GM23338 (cell line): ENCODE data around the gene GRIN2A. TPM values are rescaled to one million over a fixed set of nuclear protein-coding genes. Genes with fewer than 3 reads are reported as not detected.

Source experiments
- ATAC-seq: fragments of 200-7000 bp; cut with Tn5 transposase; 3 replicates; pipeline ENCODE4 v1.9.1; 2020
- DNase-seq: peaks from one replicate; pipeline ENCODE4 v3.0.0-alpha.2; 2015; ENCODE audit warnings: low spot score
- H2AFZ ChIP-seq: fragments of 200-600 bp; sonication (generic); 2 replicates; pipeline ENCODE4 v1.8.0; 2016; ENCODE audit warnings: antibody characterized with exemption, mild to moderate bottlenecking, moderate library complexity
- H3F3A ChIP-seq: fragments of 200-600 bp; sonication (generic); replicated peaks from 2 replicates; pipeline ENCODE4 v1.8.0; 2017; ENCODE audit warnings: antibody characterized with exemption, mixed run types, low read depth
- H3K27ac ChIP-seq: fragments of 200-600 bp; sonication (generic); 2 replicates; pipeline ENCODE4 v1.6.1; 2016; ENCODE audit warnings: low read depth
- H3K27me3 ChIP-seq: fragments of 200-600 bp; sonication (generic); 2 replicates; pipeline ENCODE4 v1.8.0; 2016; ENCODE audit warnings: mild to moderate bottlenecking, mixed run types, moderate library complexity; ENCODE audit not compliant: insufficient read depth
- H3K36me3 ChIP-seq: fragments of 200-600 bp; sonication (generic); 2 replicates; pipeline ENCODE4 v1.8.0; 2016; ENCODE audit warnings: mild to moderate bottlenecking; ENCODE audit not compliant: insufficient read depth
- H3K4me1 ChIP-seq: fragments of 200-600 bp; sonication (generic); 2 replicates; pipeline ENCODE4 v1.8.0; 2016; ENCODE audit warnings: mild to moderate bottlenecking, moderate library complexity; ENCODE audit not compliant: insufficient read depth
- H3K4me2 ChIP-seq: fragments of 200-600 bp; sonication (generic); 2 replicates; pipeline ENCODE4 v1.7.1; 2017; ENCODE audit warnings: mixed run types
- H3K4me3 ChIP-seq: fragments of 200-600 bp; sonication (generic); 2 replicates; pipeline ENCODE4 v1.6.1; 2016; ENCODE audit warnings: mixed run types
- H3K79me2 ChIP-seq: fragments of 200-600 bp; sonication (generic); replicated peaks from 2 replicates; pipeline ENCODE4 v1.8.0; 2017; ENCODE audit warnings: mild to moderate bottlenecking; ENCODE audit not compliant: insufficient read depth
- H3K9me2 ChIP-seq: fragments of 200-600 bp; sonication (generic); 2 replicates; pipeline ENCODE4 v1.8.0; 2017; ENCODE audit not compliant: insufficient read depth
- H4K20me1 ChIP-seq: fragments of 200-600 bp; sonication (generic); replicated peaks from 2 replicates; pipeline ENCODE4 v1.8.0; 2017; ENCODE audit warnings: mild to moderate bottlenecking; ENCODE audit not compliant: insufficient read depth
- H3K27ac Mint-ChIP-seq: 2 replicates; pipeline ENCODE4 v1.8.0; 2020; ENCODE audit warnings: inconsistent platforms, mild to moderate bottlenecking, moderate library complexity, mixed read lengths
- H3K27me3 Mint-ChIP-seq: 3 replicates; pipeline ENCODE4 v1.8.0; 2022; ENCODE audit warnings: low read depth, mild to moderate bottlenecking, moderate library complexity, mixed read lengths, inconsistent platforms; ENCODE audit not compliant: insufficient read depth, poor library complexity
- H3K36me3 Mint-ChIP-seq: 3 replicates; pipeline ENCODE4 v1.8.0; 2021; ENCODE audit warnings: low read depth, mild to moderate bottlenecking, inconsistent platforms, moderate library complexity, mixed read lengths
- H3K4me1 Mint-ChIP-seq: 3 replicates; pipeline ENCODE4 v1.8.0; 2020; ENCODE audit warnings: mild to moderate bottlenecking, inconsistent platforms, mixed read lengths
- H3K4me3 Mint-ChIP-seq: 3 replicates; pipeline ENCODE4 v1.8.0; 2021; ENCODE audit warnings: moderate library complexity, mild to moderate bottlenecking, inconsistent platforms, mixed read lengths
- H3K9me3 Mint-ChIP-seq: 3 replicates; pipeline ENCODE4 v1.8.0; 2020; ENCODE audit warnings: moderate library complexity, mild to moderate bottlenecking, inconsistent platforms, mixed read lengths
- CREB1 ChIP-seq: fragments of 250-450 bp; sonication (Bioruptor Pico); IDR thresholded peaks from 2 replicates; pipeline ENCODE4 v1.5.0; 2020; ENCODE audit warnings: low read depth, mild to moderate bottlenecking, moderate library complexity
- CTCF ChIP-seq, 2 experiments: fragments of 200-600 bp in 1 of 2; sonication (generic) in 1 of 2; conservative IDR thresholded peaks; 2 replicates each; pipeline versions ENCODE4 v1.5.1 to v1.6.1; 2016 to 2017; ENCODE audit warnings: antibody characterized with exemption in 2 of 2, low read depth in 2 of 2, mild to moderate bottlenecking in 2 of 2, moderate library complexity in 1 of 2
- ETS1 ChIP-seq: IDR thresholded peaks from 2 replicates; pipeline ENCODE4 v1.6.1; 2016; ENCODE audit warnings: antibody characterized with exemption
- EZH2phosphoT487 ChIP-seq: fragments of 200-600 bp; sonication (generic); IDR thresholded peaks from one replicate; pipeline ENCODE4 v1.8.1; 2018; ENCODE audit warnings: antibody characterized with exemption; ENCODE audit not compliant: unreplicated experiment
- JUNB ChIP-seq: IDR thresholded peaks from one replicate; pipeline ENCODE4 v1.6.1; 2016; ENCODE audit warnings: antibody characterized with exemption; ENCODE audit not compliant: unreplicated experiment
- POLR2AphosphoS5 ChIP-seq: IDR thresholded peaks from 2 replicates; pipeline ENCODE4 v1.6.1; 2016; ENCODE audit warnings: antibody characterized with exemption, low read depth
- REST ChIP-seq: IDR thresholded peaks from one replicate; pipeline ENCODE4 v1.6.1; 2018; ENCODE audit warnings: antibody characterized with exemption; ENCODE audit not compliant: unreplicated experiment
- STAT1 ChIP-seq: IDR thresholded peaks from one replicate; pipeline ENCODE4 v1.6.1; 2016; ENCODE audit warnings: antibody characterized with exemption; ENCODE audit not compliant: unreplicated experiment
- ZNF331 ChIP-seq: fragments of 250-450 bp; sonication (Bioruptor Pico); IDR thresholded peaks from 2 replicates; pipeline ENCODE4 v1.5.0; 2020; ENCODE audit warnings: low read depth, mild to moderate bottlenecking, moderate library complexity
- polyA plus RNA-seq: library from polyadenylated mRNA; unstranded; fragments of >200 nt; fragmentation: Nextera tagmentation; extraction: Ambion mirVana; gene quantifications from 2 replicates; pipeline ENCODE4 v1.2.1, GENCODE V29; 2016
- total RNA-seq: library from RNA; depleted of rRNA; stranded (reverse); fragments of >200 nt; shearing (Covaris generic); gene quantifications from 2 replicates; pipeline ENCODE4 v1.2.3, GENCODE V29; 2014

Gene GRIN2A
- total and polyA plus RNA-seq, 2 experiments from 2014 or later: 0.89 to 5.1 TPM

- no peak for TF ChIP-seq ETS1
- TF ChIP-seq ZNF331 (CRISPR knock-in tag): no peak
Measured at GRCh38 chr16:9949396-9949795, 232.8 kb downstream of the GRIN2A start (continued).

- H3K36me3 Mint-ChIP-seq: no peaks in the 10 kb centered on the region
- peaks cover 40% of the 10 kb centered on the region for H3K4me1 Mint-ChIP-seq
- no peaks in the 10 kb centered on the region for H4K20me1 ChIP-seq
- no peak overlapping the region for H3K4me3 ChIP-seq
- no peak overlapping the region for H3K27ac ChIP-seq
- H3K4me3 Mint-ChIP-seq: no peak overlapping the region
- peaks cover 17% of the 10 kb centered on the region for H3K4me1 ChIP-seq
- DNase-seq (no peak), ATAC-seq (no peak)
- H3K9me3 Mint-ChIP-seq: no peaks in the 10 kb centered on the region
- no peak overlapping the region for H3K4me2 ChIP-seq
- H3K27me3 ChIP-seq: no peaks in the 10 kb centered on the region
- peaks cover 6% of the 10 kb centered on the region for H3K27me3 Mint-ChIP-seq
- no peak overlapping the region for H2AFZ ChIP-seq
- H3K36me3 ChIP-seq: no peaks in the 10 kb centered on the region
- TF ChIP-seq CREB1 (CRISPR knock-in tag): no peak
- TF ChIP-seq REST: no peak
- no peak for TF ChIP-seq ZNF331 (CRISPR knock-in tag)
- no peak for TF ChIP-seq CTCF (conservative IDR thresholded peaks at IDR 0.05; ENCODE audit: low read depth in 2 of 2)
- no peak for TF ChIP-seq JUNB
- no peak for TF ChIP-seq STAT1
- no peak for TF ChIP-seq POLR2AphosphoS5
- no peak for TF ChIP-seq EZH2phosphoT487
- no peak for TF ChIP-seq ETS1
- no peaks in the 10 kb centered on the region for H3F3A ChIP-seq
- no peak overlapping the region for H3K27ac Mint-ChIP-seq
- H3K9me2 ChIP-seq: 0 out of 2 replicates have a peak, but pooled peaks cover 15% of the 10 kb centered on the region
- H3K79me2 ChIP-seq: no peaks in the 10 kb centered on the region
Measured at GRCh38 chr16:9948933-9949332, 233.3 kb downstream of the GRIN2A start.
